ENCODE data around the gene ZNF358.

Gene ZNF358

DNA sequence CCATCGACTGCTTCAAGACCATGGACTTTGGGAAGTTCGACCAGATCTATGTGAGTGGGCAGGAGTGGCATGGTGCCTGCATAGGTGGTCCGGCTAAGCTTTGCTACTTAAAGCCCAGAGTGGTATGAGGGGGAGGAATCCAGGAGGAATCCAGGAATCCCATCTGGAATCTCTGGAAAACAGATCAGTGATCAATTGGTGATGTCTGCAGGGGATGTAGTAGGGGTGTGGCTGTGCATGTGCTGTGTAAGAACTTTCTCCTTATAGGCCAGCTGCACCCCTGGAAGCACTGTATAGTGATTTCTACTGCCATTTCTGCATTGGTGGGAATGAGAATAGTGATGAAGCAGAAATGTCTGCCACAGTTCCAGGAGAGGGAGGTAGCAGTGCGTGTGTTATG lies 43.2 kb downstream of the ZNF358 start:
- no peak for DNase-seq (ENCODE audit: low read depth)

DNA sequence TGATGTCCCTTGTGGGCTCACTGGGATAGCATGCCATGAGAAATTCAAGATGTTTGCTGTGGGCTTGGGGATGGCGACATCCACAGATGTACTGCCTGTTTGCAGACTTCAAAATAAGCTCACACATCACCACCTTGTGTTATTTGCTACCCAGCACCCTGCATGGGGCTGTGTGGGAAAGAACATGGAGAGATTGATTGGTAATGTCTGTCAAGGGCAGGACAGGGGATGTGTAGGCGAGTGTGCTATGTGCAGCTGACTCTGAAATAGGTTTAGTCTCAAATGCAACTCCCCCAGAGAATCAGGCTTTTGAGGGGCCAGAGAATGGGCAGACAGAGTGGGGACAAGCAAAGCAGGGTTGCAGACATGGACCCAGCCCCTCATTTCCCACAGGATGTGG lies 44.4 kb downstream of the ZNF358 start:
- DNase-seq (ENCODE audit: low read depth): no peak

DNA sequence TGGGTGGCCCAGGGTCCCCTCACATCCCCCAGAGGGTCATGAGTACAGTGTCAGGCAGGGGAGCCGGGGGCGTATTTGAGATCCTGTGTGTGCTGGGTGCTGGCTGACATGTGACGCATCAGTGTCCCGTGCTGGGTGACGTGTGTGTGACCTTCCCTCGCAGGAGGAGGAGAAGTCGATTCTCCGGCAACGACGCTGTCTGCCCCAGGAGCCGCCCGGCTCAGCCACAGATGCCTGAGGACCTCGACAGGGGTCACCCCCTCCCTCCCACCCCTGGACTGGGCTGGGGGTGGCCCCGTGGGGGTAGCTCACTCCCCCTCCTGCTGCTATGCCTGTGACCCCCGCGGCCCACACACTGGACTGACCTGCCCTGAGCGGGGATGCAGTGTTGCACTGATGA lies 45.4 kb downstream of the ZNF358 start:
- no peak for DNase-seq (ENCODE audit: low read depth)

DNA sequence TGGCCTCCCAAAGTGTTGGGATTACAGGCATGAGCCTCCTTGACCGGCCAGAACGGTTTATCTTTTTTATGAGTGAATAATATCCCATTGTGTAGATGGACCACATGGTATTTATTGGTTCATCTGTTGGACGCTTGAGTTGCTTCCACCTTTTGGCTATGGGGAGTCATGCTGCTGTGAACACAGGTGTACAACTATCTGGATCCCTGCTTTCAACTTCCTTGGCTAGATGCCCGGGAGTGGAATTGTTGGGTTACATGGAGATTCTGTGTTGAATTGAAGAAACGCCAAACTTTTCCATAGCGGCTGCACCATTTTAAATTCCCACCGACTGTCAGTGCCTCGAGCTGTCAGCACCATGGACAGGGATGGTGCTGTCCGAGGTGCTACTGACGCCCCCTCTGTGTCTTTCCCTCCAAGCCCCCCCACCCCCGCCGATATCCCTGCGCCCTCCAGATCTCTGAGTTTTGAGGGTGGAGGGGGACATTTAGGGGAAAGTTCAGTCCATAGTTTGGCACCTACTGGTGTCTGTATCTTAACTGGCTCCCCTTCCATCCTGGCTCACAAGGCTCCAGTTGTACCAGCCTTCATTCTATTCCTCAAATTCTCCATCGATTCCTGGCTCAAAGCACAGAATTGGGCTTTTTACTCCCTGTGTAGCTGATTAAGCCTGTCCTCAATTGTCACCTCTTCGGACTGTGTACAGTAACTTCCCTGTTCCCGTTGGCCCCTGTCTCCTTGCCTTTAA lies 46.9 kb downstream of the ZNF358 start:
- no peak for DNase-seq (ENCODE audit: low read depth)

GRCh38 chr19:7564866-7565265 lies 49.0 kb downstream of the ZNF358 start:
- no peak for DNase-seq (ENCODE audit: low read depth)

DNA sequence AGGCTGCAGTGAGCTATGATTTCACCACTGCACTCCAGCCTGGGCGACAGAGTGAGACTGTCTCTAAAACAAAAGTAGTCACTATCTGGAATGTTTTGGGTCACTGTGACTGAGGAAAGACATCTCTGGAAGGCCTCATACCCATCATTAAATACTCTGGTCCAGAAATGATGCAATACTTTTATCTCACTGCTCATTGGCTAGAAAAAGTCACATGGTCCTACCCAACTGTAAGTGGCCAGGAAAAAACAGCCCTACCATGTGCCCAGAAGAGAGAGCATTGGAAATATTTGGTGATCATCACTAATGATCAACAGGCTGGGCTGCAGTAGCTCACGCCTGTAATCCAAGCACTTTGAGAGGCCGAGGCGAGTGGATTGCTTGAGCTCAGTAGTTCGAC lies 49.4 kb downstream of the ZNF358 start:
- no peak for DNase-seq (ENCODE audit: low read depth)
